K562 (cell line): ENCODE data around the gene ZNF407. TPM values are rescaled to one million over a fixed set of nuclear protein-coding genes. Genes with fewer than 3 reads are reported as not detected.
A peak's percentile ranks its signal among the peaks of the same experiment; 100 is the strongest.

ENCODE experiments used
- CTCFL ChIP-seq: IDR thresholded peaks from 2 replicates; pipeline ENCODE4 v1.6.1; 2011; ENCODE audit warnings: borderline replicate concordance, low read depth, mild to moderate bottlenecking, moderate library complexity, low read length; ENCODE audit not compliant: insufficient read depth, poor library complexity, severe bottlenecking
- ETS2 ChIP-seq: IDR thresholded peaks from 2 replicates; pipeline ENCODE4 v1.6.1; 2016; ENCODE audit warnings: borderline replicate concordance, missing genetic modification characterization, mild to moderate bottlenecking, moderate library complexity, missing compliant biosample characterization; ENCODE audit not compliant: poor library complexity, severe bottlenecking
- FUS ChIP-seq: fragments of 200-400 bp; formaldehyde crosslinking; optimal IDR thresholded peaks from 2 replicates; pipeline ENCODE3; 2017; ENCODE audit warnings: low read depth, low read length
- MAFF ChIP-seq: IDR thresholded peaks from 2 replicates; pipeline ENCODE4 v1.6.1; 2012; ENCODE audit warnings: low read length, improper control_type of control experiment
- MAX ChIP-seq: sonication (generic); formaldehyde crosslinking; IDR thresholded peaks from 2 replicates; pipeline ENCODE4 v1.9.0; 2022; ENCODE audit warnings: mild to moderate bottlenecking, missing genetic modification reagents
- MEF2A ChIP-seq: IDR thresholded peaks from 2 replicates; pipeline ENCODE4 v1.6.1; 2011; ENCODE audit warnings: low read depth, mild to moderate bottlenecking, low read length, moderate library complexity; ENCODE audit not compliant: control insufficient read depth
- NCOA1 ChIP-seq: fragments of 450-650 bp; IDR thresholded peaks from 2 replicates; pipeline ENCODE4 v1.6.1; 2016; ENCODE audit warnings: low read depth
- NFE2L1 ChIP-seq: fragments of 450-650 bp; IDR thresholded peaks from 2 replicates; pipeline ENCODE4 v1.6.1; 2016; ENCODE audit warnings: missing genetic modification characterization, low read depth, mild to moderate bottlenecking, missing compliant biosample characterization, moderate library complexity, borderline replicate concordance
- NKRF ChIP-seq: fragments of 450-650 bp; IDR thresholded peaks from 2 replicates; pipeline ENCODE4 v1.6.1; 2016; ENCODE audit warnings: borderline replicate concordance
- PCBP1 ChIP-seq: fragments of 200-400 bp; formaldehyde crosslinking; IDR thresholded peaks from 2 replicates; pipeline ENCODE4 v1.6.1; 2018; ENCODE audit warnings: mild to moderate bottlenecking, low read depth, low read length; ENCODE audit not compliant: poor library complexity, severe bottlenecking
- REST ChIP-seq, 2 experiments: fragments of 450-650 bp; formaldehyde crosslinking in 1 of 2; IDR thresholded peaks; 2 replicates each; pipeline versions ENCODE4 v1.4.0 to v1.6.1; 2014 to 2020; ENCODE audit warnings: mild to moderate bottlenecking in 2 of 2, borderline replicate concordance in 1 of 2, low read depth in 1 of 2
- SPI1 ChIP-seq: IDR thresholded peaks from 2 replicates; pipeline ENCODE4 v1.6.1; 2011; ENCODE audit warnings: low read depth, low read length, control low read depth, borderline replicate concordance
- ZC3H11A ChIP-seq: IDR thresholded peaks from 2 replicates; pipeline ENCODE4 v1.6.1; 2012; ENCODE audit warnings: low read depth, low read length, improper control_type of control experiment
- ZNF766 ChIP-seq: fragments of 200-800 bp; sonication (Bioruptor generic); conservative IDR thresholded peaks from 2 replicates; pipeline ENCODE4 v1.6.1; 2016; ENCODE audit warnings: missing genetic modification characterization, missing compliant biosample characterization
- polyA plus RNA-seq, 8 experiments: library from polyadenylated mRNA; depleted of rRNA in 4 of 8; stranded (reverse) in 5 of 8; unstranded in 3 of 8; fragments of >200 nt; fragmentation: Nextera tagmentation in 2 of 8; fragmentation: Illumina TruSeq in 1 of 8; extraction: Ambion mirVana in 2 of 8; extraction: Trizol in 1 of 8; gene quantifications; 2 replicates each; pipeline versions ENCODE4 v1.2.1 to v1.2.3, GENCODE V29; 2011 to 2014; ENCODE audit warnings: inconsistent platforms in 1 of 8, missing spikeins in 1 of 8
- total RNA-seq, 7 experiments: library from RNA; depleted of rRNA in 6 of 7; stranded (reverse); fragments of >200 nt in 6 of 7; fragmentation: Illumina TruSeq in 2 of 7; extraction: Trizol in 2 of 7; gene quantifications; 2 replicates each; pipeline versions ENCODE4 v1.2.1 to v1.2.3, GENCODE V29; 2011 to 2021; ENCODE audit warnings: low replicate concordance in 1 of 7

ZNF407 gene
- total and polyA plus RNA-seq, 9 of the 15 experiments (the other 6 are each of a cell fraction or from before 2014, with no cell fraction given): 0.21 to 5.4 (median 2.3) TPM

GRCh38 chr18:74963820-74964446 lies 366.3 kb downstream of the ZNF407 start (continued):
- no peak for TF ChIP-seq NKRF
- peak; percentile 36; the same call in 1 of the 2 replicates for TF ChIP-seq REST (IDR thresholded peaks at IDR 0.05; ENCODE audit: borderline replicate concordance)
- TF ChIP-seq REST (CRISPR knock-in tag; IDR thresholded peaks at IDR 0.05; ENCODE audit: low read depth): no peak
- no peak for TF ChIP-seq NCOA1
- TF ChIP-seq NFE2L1: no peak
- no peak for TF ChIP-seq MAFF
- TF ChIP-seq MEF2A: no peak
- TF ChIP-seq FUS: no peak
- no peak for TF ChIP-seq ETS2 (tag)
- TF ChIP-seq MAX (CRISPR knock-in tag): no peak
- TF ChIP-seq SPI1: no peak
- no peak for TF ChIP-seq ZC3H11A
- TF ChIP-seq CTCFL: peak; percentile 51
- peak; percentile 98 for TF ChIP-seq ZNF766 (CRISPR knock-in tag)
- TF ChIP-seq PCBP1: no peak
